BLaER1 treated with 17β-estradiol and CSF1 and Interleukin-3, amounts not matched to agents 10 nM and 100 nM (cell line): ENCODE measurements around the gene PPP1R36.
A peak's percentile ranks its signal among the peaks of the same experiment; 100 is the strongest.

ENCODE experiments used
- H3K27ac ChIP-seq, 11 experiments: shearing (Covaris generic); formaldehyde crosslinking; 2 replicates each; pipeline ENCODE4 v1.8.1; 2022
- H3K27me3 ChIP-seq, 11 experiments: shearing (Covaris generic); formaldehyde crosslinking; 2 replicates each; pipeline ENCODE4 v1.8.1; 2022
- H3K36me3 ChIP-seq, 11 experiments: shearing (Covaris generic); formaldehyde crosslinking; 2 replicates each; pipeline ENCODE4 v1.8.1; 2022
- H3K4me1 ChIP-seq, 10 experiments: shearing (Covaris generic); formaldehyde crosslinking; 2 replicates each; pipeline ENCODE4 v1.8.1; 2022
- H3K4me2 ChIP-seq, 11 experiments: shearing (Covaris generic); formaldehyde crosslinking; 2 replicates each; pipeline ENCODE4 v1.8.1; 2022
- H3K4me3 ChIP-seq, 10 experiments: shearing (Covaris generic); formaldehyde crosslinking; 2 replicates each; pipeline ENCODE4 v1.8.1; 2022
- H3K9ac ChIP-seq, 11 experiments: shearing (Covaris generic); formaldehyde crosslinking; 2 replicates each; pipeline ENCODE4 v1.8.1; 2022
- H3K9me3 ChIP-seq, 11 experiments: shearing (Covaris generic); formaldehyde crosslinking; replicated peaks in 1 of 11; 2 replicates each; pipeline ENCODE4 v1.8.1; 2022
- H4K20me1 ChIP-seq, 11 experiments: shearing (Covaris generic); formaldehyde crosslinking; 2 replicates each; pipeline ENCODE4 v1.8.1; 2022
- Cebpa-rat ChIP-seq, 11 experiments: shearing (Covaris generic); IDR thresholded peaks; 2 replicates each; pipeline ENCODE4 v1.8.1; 2022

Gene PPP1R36

GRCh38 chr14:64549791-64550620, at the start of gene PPP1R36:
Gene PPP1R36 (plus strand): TSS chr14:64549961. CDS start chr14:64549998, 37 bp downstream.
- peaks cover 27 to 39% (median 34%) of the 10 kb centered on the region in 11 experiments for H3K27me3 ChIP-seq

DNA sequence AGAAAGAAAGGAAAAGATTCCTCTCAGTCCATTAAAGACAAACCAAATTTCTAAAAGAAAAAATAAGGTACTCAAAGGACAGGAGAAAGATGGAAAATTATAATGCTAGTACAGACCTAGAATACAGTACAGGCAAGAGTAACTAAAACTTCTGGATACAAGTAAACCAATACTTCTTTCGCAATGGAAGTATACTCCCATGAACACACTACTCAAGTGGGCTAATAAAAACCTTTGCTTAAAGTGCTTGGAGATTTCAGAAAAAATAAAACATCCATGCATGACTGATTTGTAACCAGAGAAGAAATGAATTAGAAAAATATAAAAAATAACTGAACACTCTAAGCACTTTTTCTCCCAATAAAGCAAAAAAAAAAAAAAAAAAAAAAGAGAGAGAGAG, 49.7 kb upstream of the PPP1R36 start:
- Histone ChIP-seq H3K36me3 (peaks cover 14 to 27% (median 23%) of the 10 kb centered on the region in 11 experiments; a peak in 19 of 22 replicates), H3K27ac (peak overlapping the region in 3 of 11 experiments; percentile 11 to 36 (median 26); a peak in 3 of 22 replicates), H3K4me1 (peaks cover 33 to 44% (median 35%) of the 10 kb centered on the region in 10 experiments), H3K4me3 (no peak overlapping the region), H3K27me3 (no peaks in the 10 kb centered on the region), H4K20me1 (peaks cover 0 to 35% (median 0%) of the 10 kb centered on the region in 11 experiments; a peak in 8 of 22 replicates), H3K9ac (peak overlapping the region in 1 of 11 experiments; percentile 51; a peak in 1 of 22 replicates), H3K4me2 (peak overlapping the region; percentile 89 to 99 (median 96)), H3K9me3 (no peaks in the 10 kb centered on the region)
- TF ChIP-seq Cebpa-rat (IDR thresholded peaks at IDR 0.05), result no peak

More at GRCh38 chr14:64549791-64550620, at the start of gene PPP1R36:
- H3K4me1 ChIP-seq, result peaks cover 0 to 14% (median 9%) of the 10 kb centered on the region in 10 experiments; a peak in 11 of 20 replicates
- peak within 1 kb of the TSS; percentile 52 to 77 (median 67) for H3K4me2 ChIP-seq
- no peak for TF ChIP-seq Cebpa-rat (IDR thresholded peaks at IDR 0.05)
- no peak within 1 kb of the TSS for H3K9ac ChIP-seq
- H3K27ac ChIP-seq, result no peak within 1 kb of the TSS
- H3K4me3 ChIP-seq, result peak within 1 kb of the TSS; percentile 21 to 52 (median 37); a peak in 15 of 20 replicates
- no peaks in the 10 kb centered on the region for H3K36me3 ChIP-seq
- peaks cover 0 to 12% (median 7%) of the 10 kb centered on the region in 11 experiments; a peak in 11 of 22 replicates for H3K9me3 ChIP-seq
- no peaks in the 10 kb centered on the region for H4K20me1 ChIP-seq

DNA sequence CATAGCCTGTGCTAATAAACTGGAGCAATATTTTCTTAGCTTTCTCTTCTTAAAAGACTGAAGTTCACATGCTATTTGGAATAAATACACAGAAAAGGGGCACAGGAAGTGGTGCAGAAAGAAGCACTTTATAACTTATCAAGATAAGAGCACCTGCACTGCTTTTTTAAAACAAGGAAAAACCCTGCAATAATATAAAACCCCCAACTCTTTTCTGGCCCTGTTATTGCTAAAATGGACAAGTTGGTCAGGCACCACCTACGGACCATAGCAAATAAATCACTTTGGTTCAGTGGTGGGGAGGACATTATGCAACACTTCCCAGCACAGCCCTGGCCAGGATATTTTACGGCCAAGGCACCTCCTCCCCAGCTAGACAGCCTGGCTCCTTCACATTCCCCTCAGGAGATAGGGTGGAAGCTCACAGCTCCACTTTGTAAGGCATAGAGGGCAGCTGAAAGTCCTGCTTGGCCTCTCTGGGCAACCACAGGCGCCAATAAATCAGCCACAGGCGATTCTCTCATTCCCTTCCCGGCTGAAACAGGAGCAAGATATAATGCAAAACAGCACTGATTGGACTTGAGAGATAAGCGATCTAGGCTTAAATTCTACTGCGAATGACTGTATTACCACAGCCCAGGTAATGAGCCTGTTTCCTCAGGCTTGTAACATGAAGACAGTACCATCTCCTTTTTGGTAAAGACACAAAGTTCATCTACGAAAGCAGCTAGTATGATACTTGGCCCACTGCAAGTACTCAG, 48.2 kb upstream of the PPP1R36 start:
- peak overlapping the region; percentile 81 to 98 (median 92); a peak in 19 of 20 replicates for H3K4me3 ChIP-seq
- H3K4me2 ChIP-seq, result peak overlapping the region; percentile 89 to 99 (median 96)
- H4K20me1 ChIP-seq, result peaks cover 14 to 35% (median 15%) of the 10 kb centered on the region in 11 experiments; a peak in 21 of 22 replicates
- H3K27ac ChIP-seq, result peak overlapping the region; percentile 99 to 100 (median 100); a peak in 19 of 22 replicates
- TF ChIP-seq Cebpa-rat (IDR thresholded peaks at IDR 0.05), result peak in 4 of 11 experiments; percentile 17 to 44 (median 28); a peak in 2 of 22 replicates
- no peaks in the 10 kb centered on the region for H3K9me3 ChIP-seq
- H3K4me1 ChIP-seq, result peaks cover 40 to 52% (median 45%) of the 10 kb centered on the region in 10 experiments
- peaks cover 6 to 20% (median 12%) of the 10 kb centered on the region in 11 experiments; a peak in 12 of 22 replicates for H3K36me3 ChIP-seq
- no peaks in the 10 kb centered on the region for H3K27me3 ChIP-seq
- H3K9ac ChIP-seq, result peak overlapping the region; percentile 96 to 100 (median 100)

GRCh38 chr14:64502456-64502855, 47.3 kb upstream of the PPP1R36 start:
- peaks cover 23 to 37% (median 24%) of the 10 kb centered on the region in 11 experiments; a peak in 21 of 22 replicates for H4K20me1 ChIP-seq
- H3K27ac ChIP-seq, result peak overlapping the region; percentile 99 to 100 (median 100)
- peak overlapping the region; percentile 96 to 100 (median 100) for H3K9ac ChIP-seq
- peaks cover 6 to 16% (median 12%) of the 10 kb centered on the region in 11 experiments; a peak in 13 of 22 replicates for H3K36me3 ChIP-seq
- no peaks in the 10 kb centered on the region for H3K9me3 ChIP-seq
- TF ChIP-seq Cebpa-rat (IDR thresholded peaks at IDR 0.05), result no peak
- H3K4me2 ChIP-seq, result peak overlapping the region; percentile 89 to 99 (median 96)
- H3K4me1 ChIP-seq, result peaks cover 49 to 61% (median 54%) of the 10 kb centered on the region in 10 experiments
- H3K4me3 ChIP-seq, result peak overlapping the region; percentile 81 to 98 (median 92)
- no peaks in the 10 kb centered on the region for H3K27me3 ChIP-seq

DNA sequence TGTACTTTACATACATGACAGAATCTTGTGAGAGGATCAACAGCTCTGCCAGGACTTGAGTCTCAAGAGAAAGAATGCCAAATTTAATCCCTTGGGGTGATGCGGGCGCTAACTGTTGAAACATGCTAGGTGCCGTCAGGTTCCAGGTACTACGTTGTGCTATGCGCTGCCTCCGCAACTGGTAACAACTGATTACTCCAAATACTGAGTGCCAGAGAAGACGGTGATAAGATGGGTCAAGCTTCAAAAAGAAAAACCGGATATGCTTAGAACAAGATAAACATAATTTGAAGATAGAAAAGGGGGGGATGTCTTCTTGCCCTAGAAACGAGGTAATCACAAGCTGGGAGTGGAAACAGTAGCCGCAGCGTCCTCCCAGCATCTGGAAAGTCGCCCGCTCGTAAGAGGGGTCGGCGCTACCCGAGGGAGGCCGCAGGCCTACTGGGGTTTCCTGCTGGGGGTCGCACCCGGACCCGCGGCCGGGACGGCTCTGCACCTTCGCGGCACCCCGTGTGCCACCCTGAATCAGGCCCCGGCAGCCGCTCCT, 46.8 kb upstream of the PPP1R36 start:
- H3K4me2 ChIP-seq, result peak overlapping the region; percentile 89 to 99 (median 96)
- H3K9ac ChIP-seq, result peak overlapping the region; percentile 96 to 100 (median 100)
- H3K4me3 ChIP-seq, result peak overlapping the region; percentile 81 to 98 (median 92)
- H3K36me3 ChIP-seq, result peaks cover 3 to 18% (median 8%) of the 10 kb centered on the region in 11 experiments; a peak in 13 of 22 replicates
- H4K20me1 ChIP-seq, result peaks cover 28 to 40% (median 29%) of the 10 kb centered on the region in 11 experiments
- no peaks in the 10 kb centered on the region for H3K27me3 ChIP-seq
- peak overlapping the region; percentile 99 to 100 (median 100) for H3K27ac ChIP-seq
- H3K4me1 ChIP-seq, result peaks cover 54 to 62% (median 59%) of the 10 kb centered on the region in 10 experiments
- TF ChIP-seq Cebpa-rat (IDR thresholded peaks at IDR 0.05), result no peak
- H3K9me3 ChIP-seq, result no peaks in the 10 kb centered on the region

DNA sequence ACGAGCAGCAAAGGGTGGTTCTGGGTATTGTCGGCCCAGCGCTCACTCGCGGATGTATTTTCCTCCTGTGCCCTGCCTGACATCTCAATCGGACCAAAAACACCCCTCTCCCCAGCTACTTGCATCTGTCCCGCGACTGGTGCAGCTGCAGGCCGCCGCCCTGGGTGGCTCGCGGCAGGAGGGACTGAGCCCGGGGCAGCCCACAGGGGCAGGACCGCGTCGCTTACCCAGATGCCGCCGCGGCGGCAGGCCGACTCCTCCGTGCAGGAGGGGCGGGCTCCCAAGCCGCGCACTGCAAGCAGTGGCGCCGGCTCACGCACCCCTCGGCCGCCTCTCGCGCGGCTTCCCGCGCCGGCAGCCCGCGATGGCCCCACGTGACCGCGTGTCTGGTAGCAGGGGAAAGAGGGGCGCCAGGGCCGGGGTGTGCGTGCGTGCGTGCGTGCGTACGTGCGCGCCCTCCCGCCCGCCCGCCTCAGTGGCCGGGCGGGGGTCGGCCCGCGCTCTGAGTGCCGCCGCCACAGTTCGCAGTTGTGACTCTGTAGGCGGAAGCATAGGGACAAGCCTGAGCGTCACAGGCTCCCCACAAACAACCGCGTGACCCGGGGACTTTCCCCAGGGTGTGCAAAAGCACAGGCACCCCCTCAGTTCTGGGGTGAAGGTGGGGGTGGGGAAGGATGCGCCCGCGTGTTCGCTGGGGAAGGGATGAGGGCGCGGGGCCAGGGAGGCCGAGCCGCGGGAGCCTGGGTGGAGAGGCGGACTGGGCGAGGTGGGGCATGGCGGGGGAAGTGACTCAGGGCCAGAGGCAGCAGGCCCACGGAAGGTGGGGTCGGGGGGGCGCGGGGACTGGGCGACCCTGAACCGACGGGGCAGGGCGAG, 46.1 kb upstream of the PPP1R36 start, which contains the start of gene ZBTB25:
TSS of gene ZBTB25 (minus strand) at position 405 of the 876 bp plus-strand sequence. CDS start 13,305 bp downstream, outside the sequence.
- no peaks in the 10 kb centered on the region for H3K27me3 ChIP-seq
- H3K4me2 ChIP-seq, result peak within 1 kb of the TSS; percentile 91 to 99 (median 96)
- TF ChIP-seq Cebpa-rat (IDR thresholded peaks at IDR 0.05), result no peak
- peak within 1 kb of the TSS; percentile 96 to 100 (median 100) for H3K9ac ChIP-seq
- H3K27ac ChIP-seq, result peak within 1 kb of the TSS; percentile 99 to 100 (median 100)
- H3K36me3 ChIP-seq, result peaks cover 0 to 13% (median 5%) of the 10 kb centered on the region in 11 experiments; a peak in 10 of 22 replicates
- H3K4me1 ChIP-seq, result peaks cover 61 to 69% (median 65%) of the 10 kb centered on the region in 10 experiments
- H3K4me3 ChIP-seq, result peak within 1 kb of the TSS; percentile 81 to 98 (median 92)
- no peaks in the 10 kb centered on the region for H3K9me3 ChIP-seq
- peaks cover 35 to 47% (median 36%) of the 10 kb centered on the region in 11 experiments for H4K20me1 ChIP-seq

DNA sequence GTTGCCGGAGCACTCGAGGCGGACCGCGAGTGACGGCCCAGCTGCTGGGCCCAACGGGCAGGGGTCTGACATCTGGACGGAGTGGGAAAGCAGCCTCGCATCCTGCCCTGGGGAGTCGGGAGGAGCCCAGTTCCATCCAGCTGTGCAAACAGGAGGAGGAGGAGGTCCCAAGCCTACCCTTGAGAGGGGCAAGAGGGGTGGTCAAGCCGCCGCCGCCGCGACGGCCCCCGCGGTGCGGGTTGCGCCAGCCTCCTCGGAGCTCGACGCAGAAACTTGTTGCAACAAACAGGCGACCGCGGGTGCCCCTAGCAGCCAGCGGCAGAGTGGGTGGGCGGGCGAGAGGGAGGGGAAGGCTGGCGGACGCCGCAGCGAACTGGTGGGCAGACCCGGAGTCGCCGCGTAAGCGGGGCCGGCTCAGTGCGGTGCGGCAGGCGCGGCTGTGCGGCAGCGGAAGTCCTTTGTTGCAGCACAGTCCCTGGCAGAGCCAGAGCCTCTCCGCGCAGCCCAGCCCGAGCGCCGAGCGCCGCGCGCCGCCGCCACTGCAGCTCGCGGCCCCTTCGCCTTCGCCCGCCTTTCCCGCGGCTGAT, 45.4 kb upstream of the PPP1R36 start, which contains the start of gene ZBTB1:
TSS of gene ZBTB1 (plus strand) at position 461 of the 587 bp plus-strand sequence. CDS start 16,735 bp downstream, outside the sequence.
- H3K4me3 ChIP-seq, result peak within 1 kb of the TSS; percentile 81 to 98 (median 92)
- H3K9ac ChIP-seq, result peak within 1 kb of the TSS; percentile 96 to 100 (median 100)
- H3K36me3 ChIP-seq, result peaks cover 0 to 9% (median 6%) of the 10 kb centered on the region in 11 experiments; a peak in 9 of 22 replicates
- H3K4me2 ChIP-seq, result peak within 1 kb of the TSS; percentile 91 to 99 (median 96)
- TF ChIP-seq Cebpa-rat (IDR thresholded peaks at IDR 0.05), result peak in 4 of 11 experiments; percentile 20 to 65 (median 39); a peak in 5 of 22 replicates
- no peaks in the 10 kb centered on the region for H3K27me3 ChIP-seq
- peak within 1 kb of the TSS; percentile 99 to 100 (median 100) for H3K27ac ChIP-seq
- H3K4me1 ChIP-seq, result peaks cover 65 to 72% (median 69%) of the 10 kb centered on the region in 10 experiments
- peaks cover 42 to 55% (median 43%) of the 10 kb centered on the region in 11 experiments for H4K20me1 ChIP-seq
- no peaks in the 10 kb centered on the region for H3K9me3 ChIP-seq
